ENCODE measurements around the gene KAZALD1. TPM values are rescaled to one million over a fixed set of nuclear protein-coding genes. Genes with fewer than 3 reads are reported as not detected.

KAZALD1 gene
- polyA plus RNA-seq, 1 of the 3 experiments (the other 2 are of a cell fraction) = 3.0 TPM

DNA sequence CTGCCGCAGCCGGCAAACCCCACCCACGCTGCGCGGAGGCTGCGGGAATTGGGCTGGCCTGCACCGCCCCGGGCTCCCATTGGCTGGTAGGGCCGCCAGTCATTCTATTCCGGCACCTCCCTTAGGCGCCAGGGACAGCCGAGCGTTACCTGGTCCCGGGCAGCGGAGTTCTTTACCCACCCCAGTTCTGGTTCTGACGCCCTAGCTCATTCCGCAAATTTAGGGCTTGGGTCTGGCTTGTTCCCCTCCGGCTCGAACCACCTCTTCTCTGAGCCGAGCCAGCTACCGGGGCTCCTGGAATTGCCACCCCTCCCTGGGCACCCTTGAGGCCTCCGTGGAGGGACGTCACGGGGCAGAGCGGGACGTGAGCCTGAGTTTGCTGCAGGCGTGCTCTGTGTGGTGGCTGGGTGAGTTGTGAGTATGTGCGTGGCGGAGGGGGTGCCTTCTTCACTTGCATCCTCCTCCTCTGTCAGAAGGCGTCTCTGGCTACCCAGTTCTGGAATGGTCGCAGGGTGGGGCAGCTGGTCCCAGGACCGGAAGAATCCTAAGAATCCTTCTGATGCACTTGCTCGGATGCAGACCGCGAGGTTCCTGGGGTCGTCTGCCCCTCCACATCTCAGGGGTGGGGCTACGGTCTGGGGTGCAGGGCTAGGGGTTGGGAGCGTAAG is 30.5 kb upstream of the KAZALD1 start, which contains the start of the genes PDZD7 and SFXN3 (continued):
- TF ChIP-seq, protein P1, sequence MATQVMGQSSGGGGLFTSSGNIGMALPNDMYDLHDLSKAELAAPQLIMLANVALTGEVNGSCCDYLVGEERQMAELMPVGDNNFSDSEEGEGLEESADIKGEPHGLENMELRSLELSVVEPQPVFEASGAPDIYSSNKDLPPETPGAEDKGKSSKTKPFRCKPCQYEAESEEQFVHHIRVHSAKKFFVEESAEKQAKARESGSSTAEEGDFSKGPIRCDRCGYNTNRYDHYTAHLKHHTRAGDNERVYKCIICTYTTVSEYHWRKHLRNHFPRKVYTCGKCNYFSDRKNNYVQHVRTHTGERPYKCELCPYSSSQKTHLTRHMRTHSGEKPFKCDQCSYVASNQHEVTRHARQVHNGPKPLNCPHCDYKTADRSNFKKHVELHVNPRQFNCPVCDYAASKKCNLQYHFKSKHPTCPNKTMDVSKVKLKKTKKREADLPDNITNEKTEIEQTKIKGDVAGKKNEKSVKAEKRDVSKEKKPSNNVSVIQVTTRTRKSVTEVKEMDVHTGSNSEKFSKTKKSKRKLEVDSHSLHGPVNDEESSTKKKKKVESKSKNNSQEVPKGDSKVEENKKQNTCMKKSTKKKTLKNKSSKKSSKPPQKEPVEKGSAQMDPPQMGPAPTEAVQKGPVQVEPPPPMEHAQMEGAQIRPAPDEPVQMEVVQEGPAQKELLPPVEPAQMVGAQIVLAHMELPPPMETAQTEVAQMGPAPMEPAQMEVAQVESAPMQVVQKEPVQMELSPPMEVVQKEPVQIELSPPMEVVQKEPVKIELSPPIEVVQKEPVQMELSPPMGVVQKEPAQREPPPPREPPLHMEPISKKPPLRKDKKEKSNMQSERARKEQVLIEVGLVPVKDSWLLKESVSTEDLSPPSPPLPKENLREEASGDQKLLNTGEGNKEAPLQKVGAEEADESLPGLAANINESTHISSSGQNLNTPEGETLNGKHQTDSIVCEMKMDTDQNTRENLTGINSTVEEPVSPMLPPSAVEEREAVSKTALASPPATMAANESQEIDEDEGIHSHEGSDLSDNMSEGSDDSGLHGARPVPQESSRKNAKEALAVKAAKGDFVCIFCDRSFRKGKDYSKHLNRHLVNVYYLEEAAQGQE (IDR thresholded peaks at IDR 0.05; ENCODE audit: low read depth, low read length) = no peak
- TF ChIP-seq MEF2A (IDR thresholded peaks at IDR 0.05; ENCODE audit: borderline replicate concordance, low read depth) = no peak
- no peak for TF ChIP-seq RAD21 (IDR thresholded peaks at IDR 0.05; ENCODE audit: low read length)
- TF ChIP-seq, protein P2, sequence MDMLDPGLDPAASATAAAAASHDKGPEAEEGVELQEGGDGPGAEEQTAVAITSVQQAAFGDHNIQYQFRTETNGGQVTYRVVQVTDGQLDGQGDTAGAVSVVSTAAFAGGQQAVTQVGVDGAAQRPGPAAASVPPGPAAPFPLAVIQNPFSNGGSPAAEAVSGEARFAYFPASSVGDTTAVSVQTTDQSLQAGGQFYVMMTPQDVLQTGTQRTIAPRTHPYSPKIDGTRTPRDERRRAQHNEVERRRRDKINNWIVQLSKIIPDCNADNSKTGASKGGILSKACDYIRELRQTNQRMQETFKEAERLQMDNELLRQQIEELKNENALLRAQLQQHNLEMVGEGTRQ (IDR thresholded peaks at IDR 0.05; ENCODE audit: borderline replicate concordance, low read depth, low read length) = no peak
- no peak; the same call in 1 of the 2 replicates for TF ChIP-seq TAF1 (IDR thresholded peaks at IDR 0.05; ENCODE audit: borderline replicate concordance, low read depth, low read length)
- no peak for TF ChIP-seq JUND (IDR thresholded peaks at IDR 0.05)
- TF ChIP-seq, protein P3, sequence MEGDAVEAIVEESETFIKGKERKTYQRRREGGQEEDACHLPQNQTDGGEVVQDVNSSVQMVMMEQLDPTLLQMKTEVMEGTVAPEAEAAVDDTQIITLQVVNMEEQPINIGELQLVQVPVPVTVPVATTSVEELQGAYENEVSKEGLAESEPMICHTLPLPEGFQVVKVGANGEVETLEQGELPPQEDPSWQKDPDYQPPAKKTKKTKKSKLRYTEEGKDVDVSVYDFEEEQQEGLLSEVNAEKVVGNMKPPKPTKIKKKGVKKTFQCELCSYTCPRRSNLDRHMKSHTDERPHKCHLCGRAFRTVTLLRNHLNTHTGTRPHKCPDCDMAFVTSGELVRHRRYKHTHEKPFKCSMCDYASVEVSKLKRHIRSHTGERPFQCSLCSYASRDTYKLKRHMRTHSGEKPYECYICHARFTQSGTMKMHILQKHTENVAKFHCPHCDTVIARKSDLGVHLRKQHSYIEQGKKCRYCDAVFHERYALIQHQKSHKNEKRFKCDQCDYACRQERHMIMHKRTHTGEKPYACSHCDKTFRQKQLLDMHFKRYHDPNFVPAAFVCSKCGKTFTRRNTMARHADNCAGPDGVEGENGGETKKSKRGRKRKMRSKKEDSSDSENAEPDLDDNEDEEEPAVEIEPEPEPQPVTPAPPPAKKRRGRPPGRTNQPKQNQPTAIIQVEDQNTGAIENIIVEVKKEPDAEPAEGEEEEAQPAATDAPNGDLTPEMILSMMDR (IDR thresholded peaks at IDR 0.05) = no peak
- TF ChIP-seq TCF12 (IDR thresholded peaks at IDR 0.05) = no peak
- TF ChIP-seq, protein P4, sequence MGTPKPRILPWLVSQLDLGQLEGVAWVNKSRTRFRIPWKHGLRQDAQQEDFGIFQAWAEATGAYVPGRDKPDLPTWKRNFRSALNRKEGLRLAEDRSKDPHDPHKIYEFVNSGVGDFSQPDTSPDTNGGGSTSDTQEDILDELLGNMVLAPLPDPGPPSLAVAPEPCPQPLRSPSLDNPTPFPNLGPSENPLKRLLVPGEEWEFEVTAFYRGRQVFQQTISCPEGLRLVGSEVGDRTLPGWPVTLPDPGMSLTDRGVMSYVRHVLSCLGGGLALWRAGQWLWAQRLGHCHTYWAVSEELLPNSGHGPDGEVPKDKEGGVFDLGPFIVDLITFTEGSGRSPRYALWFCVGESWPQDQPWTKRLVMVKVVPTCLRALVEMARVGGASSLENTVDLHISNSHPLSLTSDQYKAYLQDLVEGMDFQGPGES (IDR thresholded peaks at IDR 0.05; ENCODE audit: low read depth, low read length) = peak; percentile 81

Data from SK-N-SH (cell line).